ENCODE data around the gene C19orf85. TPM values are rescaled to one million over a fixed set of nuclear protein-coding genes. Genes with fewer than 3 reads are reported as not detected.

The C19orf85 gene
- total RNA-seq, 2 donors from 2014 or later: not detected

DNA sequence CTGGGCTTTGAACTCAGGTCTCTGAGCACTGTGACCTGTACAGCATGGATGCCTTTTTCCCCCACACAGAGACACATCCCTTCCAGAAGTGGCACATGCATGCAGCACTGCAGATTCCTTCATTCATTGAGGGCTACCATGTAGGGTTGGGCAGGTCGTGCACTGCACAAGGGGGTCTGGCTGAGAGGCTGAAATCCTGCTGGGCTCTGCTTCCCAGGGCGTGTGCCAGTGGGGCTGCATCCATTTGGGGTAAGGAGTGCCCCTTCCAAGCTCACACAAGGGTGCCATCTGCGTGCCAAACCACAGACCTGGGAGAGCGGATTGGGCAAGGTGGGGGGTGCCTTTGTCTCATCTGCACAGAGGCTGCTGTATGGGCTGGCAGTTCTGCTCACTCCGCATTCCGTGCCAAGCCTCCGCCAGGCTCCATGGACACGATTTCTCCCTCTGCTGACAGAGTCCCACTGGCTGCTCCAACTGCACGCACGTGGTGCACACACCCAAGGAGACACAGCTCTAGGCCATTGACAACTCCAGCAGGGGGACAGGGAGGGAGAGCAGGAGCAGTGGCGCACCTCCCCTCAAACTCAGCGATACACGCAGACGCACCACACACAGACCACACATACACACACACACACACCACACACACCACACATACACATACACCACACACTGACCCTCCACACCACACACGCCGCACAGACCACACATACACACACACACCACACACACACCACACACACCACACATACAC lies 17.0 kb downstream of the C19orf85 start:
- peak; percentile 28 for ATAC-seq
- DNase-seq: no peak
- intact Hi-C loops (cut with DNase I, micrococcal nuclease): no loop called here

DNA sequence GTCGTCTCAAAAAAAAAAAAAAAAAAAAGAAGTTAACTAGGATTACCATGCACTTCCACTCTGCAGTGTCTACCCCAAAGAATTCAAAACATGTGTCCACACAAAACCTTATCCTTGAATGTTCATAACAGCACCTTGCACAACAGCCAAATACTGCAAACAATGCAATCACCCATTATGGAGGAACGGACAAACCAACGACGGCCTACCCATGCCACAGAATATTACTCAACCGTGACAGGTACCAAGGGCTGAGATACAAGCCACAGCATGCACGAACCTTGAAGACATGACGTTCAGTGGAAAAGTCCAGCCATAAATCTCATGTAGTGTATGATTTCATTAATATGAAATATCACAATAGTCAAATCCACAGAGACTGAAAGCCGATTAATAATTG lies 18.5 kb downstream of the C19orf85 start:
- no peak for DNase-seq
- ATAC-seq: no peak
- intact Hi-C loops (cut with DNase I, micrococcal nuclease): no loop called here

DNA sequence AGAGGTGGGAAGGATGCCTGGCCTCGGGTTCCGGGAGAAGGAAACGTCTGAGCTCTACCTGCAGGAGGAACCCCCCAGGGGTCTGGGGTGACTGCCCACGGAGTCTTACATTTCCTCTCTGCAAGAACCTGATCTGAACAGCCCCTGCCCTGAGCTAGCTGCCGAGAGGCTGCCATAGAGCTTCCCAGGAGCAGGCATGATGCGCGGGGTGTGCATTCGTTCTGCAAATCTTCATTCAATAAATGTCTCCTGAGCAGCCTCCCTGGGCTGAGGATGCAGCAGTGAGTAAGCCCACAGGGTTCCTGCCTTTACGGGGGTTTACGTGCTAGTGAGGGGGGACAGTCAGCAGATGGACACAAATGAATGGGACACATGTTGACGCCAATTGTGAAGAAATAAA lies 19.9 kb downstream of the C19orf85 start:
- no peak for ATAC-seq
- intact Hi-C loops (cut with DNase I, micrococcal nuclease): no loop called here
- no peak for DNase-seq

DNA sequence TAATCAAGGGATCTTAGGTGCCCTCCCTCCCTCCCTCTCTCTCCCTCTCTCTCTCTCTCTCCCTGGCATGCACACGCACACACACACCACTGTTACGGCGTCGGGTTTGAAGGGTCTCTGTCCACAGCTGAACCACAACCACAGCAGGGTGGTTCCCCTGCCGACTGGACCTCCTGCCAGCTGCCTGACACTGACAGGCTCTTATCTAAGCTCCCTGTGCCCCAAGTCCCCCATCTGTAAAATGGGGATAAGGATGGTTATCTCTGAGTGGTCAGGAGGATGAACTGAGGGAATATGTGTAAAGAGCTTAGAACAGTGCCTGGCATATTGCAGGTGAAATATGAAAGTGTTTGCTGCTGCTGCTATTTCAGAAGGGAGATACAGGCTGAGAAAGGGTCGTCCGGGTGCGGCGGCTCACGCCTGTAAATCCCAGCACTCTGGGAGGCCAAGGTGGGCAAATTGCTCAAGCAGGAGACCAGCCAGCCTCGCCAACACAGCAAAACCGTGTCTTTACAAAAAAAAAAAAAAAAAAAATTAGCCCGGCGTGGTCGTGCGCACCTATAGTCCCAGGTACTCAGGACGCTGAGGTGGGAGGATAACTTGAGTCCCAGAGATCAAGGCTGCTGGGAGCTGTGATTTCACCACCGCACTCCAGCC lies 20.6 kb downstream of the C19orf85 start:
- ATAC-seq (no peak), DNase-seq (no peak)
- intact Hi-C loops (cut with DNase I, micrococcal nuclease): no loop called here

DNA sequence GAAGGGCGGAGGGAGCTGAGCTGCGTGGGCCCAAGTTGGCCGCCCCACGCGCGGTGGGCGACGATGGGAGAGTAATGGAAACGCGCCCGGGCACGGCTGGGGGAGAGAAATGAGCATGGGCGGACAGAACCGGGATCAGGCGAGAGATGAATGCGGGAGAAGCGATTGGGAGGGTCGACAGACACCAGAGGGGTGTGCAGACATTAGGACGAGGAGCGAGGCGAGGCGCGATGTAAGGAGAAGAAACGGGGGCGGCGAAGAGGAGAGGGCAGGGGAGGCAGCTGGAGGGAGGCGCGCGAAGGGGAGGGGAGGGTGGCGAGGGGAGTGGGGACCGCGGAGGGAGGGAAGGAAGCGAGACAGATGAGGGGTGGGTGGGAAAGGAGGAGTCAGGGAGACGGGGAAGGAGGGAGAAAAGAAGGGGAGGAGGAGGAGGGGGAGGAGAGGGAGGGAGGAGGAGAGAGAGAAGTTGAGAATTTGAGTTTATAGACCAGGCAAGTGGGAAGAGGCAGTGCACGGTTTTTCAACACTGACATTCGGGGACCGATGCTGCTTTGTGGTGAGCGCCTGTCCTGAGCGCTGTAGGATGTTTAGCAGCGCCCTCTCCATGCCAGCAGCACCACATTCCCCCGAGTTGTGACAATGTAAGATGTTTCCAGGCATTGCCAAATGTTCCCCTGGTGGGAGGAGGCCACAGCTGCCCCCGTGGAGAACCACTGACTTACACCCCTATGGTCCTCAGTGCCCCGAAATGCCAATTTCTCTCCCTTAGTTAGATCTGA lies 21.3 kb downstream of the C19orf85 start, which contains the start of gene SHISA7:
SHISA7 (minus strand) TSS at position 256 of the 779 bp plus-strand sequence. CDS start 437 bp downstream, outside the sequence.
- intact Hi-C loops (cut with DNase I, micrococcal nuclease): no loop called here
- DNase-seq (no peak), ATAC-seq (no peak)

DNA sequence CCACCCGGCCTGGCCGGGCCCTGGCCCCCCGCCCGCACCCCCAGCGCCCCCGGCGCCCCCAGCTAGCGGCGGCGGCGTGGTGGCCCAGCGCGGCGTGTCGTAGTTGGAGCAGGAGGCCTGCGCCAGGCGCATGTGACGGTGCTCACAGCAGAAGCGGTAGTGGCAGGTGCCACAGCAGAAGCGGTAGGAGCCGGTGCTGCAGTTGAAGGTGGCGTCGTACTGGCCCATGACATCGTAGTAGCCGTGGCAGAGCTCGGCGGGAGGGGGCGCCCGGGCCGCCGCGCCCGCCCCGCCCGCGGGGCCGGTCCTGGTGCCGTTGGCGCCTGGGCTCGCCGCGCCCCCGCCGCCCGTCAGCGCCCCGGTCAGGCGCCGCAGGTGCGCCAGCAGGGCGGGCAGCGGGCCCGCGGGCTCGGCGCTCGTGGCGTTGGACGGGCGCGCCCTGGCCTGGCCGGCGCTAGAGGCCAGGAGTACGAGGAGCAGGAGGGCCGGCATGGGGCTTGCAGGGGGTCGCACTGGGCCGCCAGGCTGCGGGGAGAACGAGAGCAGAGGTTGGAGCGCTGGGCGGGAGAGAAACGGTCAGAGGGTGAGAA lies 22.1 kb downstream of the C19orf85 start:
- DNase-seq (no peak), ATAC-seq (peak; percentile 33)
- intact Hi-C loops (cut with DNase I, micrococcal nuclease): no loop called here

DNA sequence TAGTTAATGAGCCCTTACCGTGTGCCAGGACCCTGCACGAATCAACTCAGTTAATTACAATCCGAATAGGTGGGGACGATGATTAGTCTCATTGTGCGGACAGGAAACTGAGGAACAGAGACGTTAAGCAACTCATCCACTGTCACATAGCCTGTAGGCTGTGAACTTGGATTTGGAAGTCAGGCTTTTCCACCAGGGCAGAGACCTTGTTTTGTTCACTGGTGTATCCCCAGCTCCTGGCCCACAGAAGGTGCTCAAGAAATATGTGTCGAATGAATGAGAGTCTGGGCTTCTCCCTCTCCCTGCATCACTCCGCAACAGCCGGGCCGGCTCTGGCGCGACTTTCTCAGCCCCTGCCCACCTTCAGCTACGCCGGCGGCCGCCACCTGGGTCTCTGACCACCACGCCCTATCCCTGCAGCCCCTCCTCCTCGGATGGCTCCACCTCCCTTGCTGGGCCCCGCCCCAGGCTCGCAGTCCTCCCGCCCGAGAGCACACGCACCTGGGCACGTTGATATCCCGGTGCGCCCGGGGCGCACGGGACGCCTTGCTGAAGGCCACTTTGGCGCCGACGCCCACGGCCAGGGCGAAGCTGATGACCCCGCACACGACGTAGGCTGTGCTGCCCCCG lies 22.7 kb downstream of the C19orf85 start:
- DNase-seq (peak in 1 of 2 donors; percentile 35), ATAC-seq (peak; percentile 59)
- intact Hi-C loops (cut with DNase I, micrococcal nuclease): no loop called here

DNA sequence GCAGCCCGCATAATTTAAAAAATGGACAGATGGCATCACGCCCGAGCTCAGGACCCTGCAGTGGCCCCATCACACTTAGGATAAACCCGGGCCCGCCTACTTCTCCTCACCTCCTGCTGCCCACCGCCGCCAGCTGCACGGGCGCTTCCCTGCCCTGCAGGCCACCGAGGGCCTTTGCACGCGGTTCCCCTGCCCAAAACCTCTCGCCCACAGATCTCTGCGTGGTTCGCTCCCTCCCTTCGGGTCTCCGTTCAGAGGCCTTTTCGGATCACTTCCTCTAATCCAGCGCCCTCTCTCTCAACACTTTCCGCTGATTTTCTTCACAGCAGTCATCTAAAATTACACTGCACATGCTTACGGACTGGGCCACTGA lies 23.2 kb downstream of the C19orf85 start:
- intact Hi-C loops (cut with DNase I, micrococcal nuclease): no loop called here
- ATAC-seq: no peak

DNA sequence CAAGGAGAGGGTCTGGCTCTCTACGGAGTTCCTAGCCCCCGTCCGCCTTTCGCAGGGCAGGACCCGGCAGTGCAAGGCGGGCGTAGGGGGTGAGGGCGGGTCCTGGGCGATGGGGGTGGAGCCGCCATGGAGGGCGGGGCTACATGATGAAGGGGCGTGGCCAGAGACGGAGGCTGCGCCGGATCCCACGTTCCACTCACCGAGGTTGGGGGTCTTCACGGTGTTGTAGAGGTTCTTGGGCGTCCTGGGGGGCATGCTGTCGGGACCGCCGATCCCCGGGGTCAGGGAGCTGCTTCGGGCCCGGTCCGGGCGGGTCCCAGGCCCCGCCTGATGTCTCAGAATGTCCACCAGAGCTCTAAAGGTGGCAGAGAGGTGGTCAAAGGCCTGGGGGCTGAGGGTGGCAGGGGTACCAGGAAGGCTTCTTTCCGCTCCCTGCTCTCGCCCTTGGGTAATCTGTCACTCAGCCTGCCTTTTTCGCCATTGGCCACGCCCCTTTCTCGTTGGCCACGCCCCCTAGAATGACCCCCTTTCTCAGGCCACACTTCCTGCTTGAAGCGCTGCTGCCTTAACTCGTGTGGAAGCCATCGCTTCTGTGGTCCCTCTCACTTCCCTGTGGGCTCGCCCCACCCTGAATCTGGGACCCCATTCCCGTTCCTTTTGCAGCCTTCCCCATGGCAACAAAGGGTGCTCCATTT lies 24.0 kb downstream of the C19orf85 start:
- DNase-seq (no peak), ATAC-seq (no peak)
- intact Hi-C loops (cut with DNase I, micrococcal nuclease): no loop called here

More for the DNA sequence above, 23.2 kb downstream of the C19orf85 start:
- no peak for DNase-seq

DNA sequence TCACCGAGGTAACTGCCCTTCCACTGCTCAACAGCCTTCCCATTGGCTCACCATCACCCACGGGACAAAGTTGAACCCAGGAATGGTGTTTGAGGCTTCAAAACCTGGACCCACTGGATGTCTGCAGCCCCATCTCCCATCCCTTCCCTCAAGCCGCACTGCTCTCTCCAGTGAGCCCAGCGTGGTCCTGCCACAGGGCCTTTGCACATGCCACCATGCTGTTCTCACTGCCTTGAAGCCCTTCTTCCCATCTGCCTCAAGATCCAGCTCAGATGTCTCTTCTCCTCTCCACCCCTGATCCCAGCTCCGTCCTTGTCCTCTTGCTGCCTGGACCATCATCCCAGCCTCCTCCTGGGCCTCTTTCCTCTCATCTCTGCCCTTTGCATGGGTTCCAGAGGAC lies 25.5 kb downstream of the C19orf85 start:
- intact Hi-C loops (cut with DNase I, micrococcal nuclease): no loop called here
- ATAC-seq: no peak
- DNase-seq: no peak

DNA sequence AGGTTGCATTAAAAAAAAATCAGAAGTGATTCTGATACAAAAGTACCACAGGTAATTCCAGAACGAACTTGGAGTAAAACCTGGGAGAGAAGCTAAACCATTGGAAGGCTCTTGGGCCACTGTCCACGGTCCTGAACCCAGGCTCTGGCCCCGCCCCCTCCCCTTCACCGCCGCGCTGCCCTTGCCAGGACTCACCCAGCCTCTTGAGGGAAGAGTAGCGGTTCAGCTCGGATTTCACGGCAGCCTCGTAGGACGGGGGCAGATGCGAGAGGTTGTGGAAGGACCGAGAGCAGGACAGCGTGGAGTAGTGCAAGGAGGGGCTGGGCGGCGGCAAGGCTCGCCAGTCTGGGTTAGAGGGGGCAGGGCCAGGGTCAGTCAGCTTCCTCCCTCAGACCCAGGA lies 27.1 kb downstream of the C19orf85 start:
- intact Hi-C loops (cut with DNase I, micrococcal nuclease): no loop called here
- peak; percentile 91 for ATAC-seq
- peak in 1 of 2 donors; percentile 63 for DNase-seq

DNA sequence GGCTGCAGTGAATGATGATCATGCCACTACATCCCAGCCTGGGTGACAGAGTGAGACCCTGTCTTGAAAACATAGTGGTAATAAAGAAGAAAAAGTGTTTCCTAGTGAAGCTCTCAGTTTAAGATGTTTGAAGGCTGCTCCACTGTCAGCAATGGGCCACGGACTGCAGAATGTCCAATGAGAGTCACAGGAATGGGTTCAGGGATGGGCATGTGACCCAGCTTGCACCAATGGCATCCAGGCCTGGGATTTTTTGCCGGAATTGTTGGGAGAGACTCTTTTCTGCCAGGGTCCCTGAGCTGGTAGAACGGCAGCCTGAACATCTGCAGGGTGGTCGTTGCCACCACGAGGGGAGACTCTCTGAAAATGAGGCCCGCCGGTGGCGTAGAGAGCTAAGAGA lies 27.7 kb downstream of the C19orf85 start:
- no peak for ATAC-seq
- intact Hi-C loops (cut with DNase I, micrococcal nuclease): no loop called here

DNA sequence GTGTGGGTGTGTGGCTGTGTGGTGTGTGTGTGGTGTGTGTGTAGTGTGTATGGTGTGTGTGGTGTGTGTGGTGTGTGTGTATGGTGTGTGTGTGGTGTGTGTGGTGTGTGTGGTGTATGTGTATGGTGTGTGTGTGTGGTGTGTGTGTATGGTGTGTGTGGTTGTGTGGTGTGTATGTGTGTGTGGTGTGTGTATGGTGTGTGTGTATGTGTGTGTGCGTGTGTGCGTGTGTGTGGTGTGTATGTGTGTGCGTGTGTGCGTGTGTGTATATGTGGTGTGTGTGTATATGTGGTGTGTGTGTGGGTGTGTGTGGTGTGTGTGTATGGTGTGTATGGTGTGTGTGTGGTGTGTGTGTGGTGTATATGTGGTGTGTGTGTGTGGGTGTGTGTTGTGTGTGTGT lies 29.5 kb downstream of the C19orf85 start:
- DNase-seq (no peak), ATAC-seq (no peak)
- intact Hi-C loops (cut with DNase I, micrococcal nuclease): no loop called here

More for the DNA sequence above, 27.7 kb downstream of the C19orf85 start:
- no peak for DNase-seq

DNA sequence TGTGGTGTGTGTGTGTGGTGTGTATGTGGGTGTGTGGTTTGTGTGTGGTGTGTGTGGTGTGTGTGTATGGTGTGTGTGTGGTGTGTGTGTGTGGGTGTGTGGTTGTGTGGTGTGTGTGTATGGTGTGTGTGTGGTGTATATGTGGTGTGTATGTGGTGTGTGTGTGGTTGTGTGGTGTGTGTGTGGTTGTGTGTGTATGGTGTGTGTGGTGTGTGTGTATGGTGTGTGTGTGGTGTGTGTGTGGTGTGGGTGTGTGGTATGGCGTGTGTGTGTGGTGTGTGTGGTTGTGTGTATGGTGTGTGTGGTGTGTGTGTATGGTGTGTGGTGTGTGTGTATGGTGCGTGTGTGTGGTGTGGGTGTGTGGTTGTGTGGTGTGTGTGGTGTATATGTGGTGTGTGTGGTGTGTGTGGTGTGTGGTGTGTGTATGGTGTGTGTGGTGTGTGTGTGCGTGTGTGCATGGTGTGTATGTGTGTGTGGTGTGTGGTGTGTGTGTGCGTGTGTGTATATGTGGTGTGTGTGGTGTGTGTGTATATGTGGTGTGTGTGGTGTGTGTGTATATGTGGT lies 30.1 kb downstream of the C19orf85 start:
- intact Hi-C loops (cut with DNase I, micrococcal nuclease): no loop called here
- no peak for ATAC-seq
- DNase-seq: no peak

DNA sequence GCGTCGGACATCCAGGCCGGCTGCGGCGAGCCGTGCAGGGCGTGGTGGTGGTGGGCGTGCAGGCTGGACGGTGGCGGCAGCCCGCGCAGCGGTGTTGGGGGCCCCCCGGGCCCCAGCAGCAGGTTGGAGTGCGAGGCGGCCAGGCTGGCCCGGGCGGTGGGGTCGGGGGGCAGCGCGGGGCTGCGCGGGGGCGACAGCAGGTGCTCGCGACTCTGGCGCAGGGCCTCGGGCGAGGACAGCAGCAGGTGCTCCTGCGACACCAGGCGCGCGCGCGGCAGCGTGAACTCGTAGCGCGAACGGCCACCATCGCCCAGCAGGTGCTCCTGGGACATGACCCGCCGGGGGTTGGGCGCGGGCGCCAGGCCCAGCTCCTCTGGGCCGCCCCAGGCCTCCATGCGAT lies 31.3 kb downstream of the C19orf85 start:
- intact Hi-C loops (cut with DNase I, micrococcal nuclease): no loop called here
- ATAC-seq: no peak
- DNase-seq: no peak

DNA sequence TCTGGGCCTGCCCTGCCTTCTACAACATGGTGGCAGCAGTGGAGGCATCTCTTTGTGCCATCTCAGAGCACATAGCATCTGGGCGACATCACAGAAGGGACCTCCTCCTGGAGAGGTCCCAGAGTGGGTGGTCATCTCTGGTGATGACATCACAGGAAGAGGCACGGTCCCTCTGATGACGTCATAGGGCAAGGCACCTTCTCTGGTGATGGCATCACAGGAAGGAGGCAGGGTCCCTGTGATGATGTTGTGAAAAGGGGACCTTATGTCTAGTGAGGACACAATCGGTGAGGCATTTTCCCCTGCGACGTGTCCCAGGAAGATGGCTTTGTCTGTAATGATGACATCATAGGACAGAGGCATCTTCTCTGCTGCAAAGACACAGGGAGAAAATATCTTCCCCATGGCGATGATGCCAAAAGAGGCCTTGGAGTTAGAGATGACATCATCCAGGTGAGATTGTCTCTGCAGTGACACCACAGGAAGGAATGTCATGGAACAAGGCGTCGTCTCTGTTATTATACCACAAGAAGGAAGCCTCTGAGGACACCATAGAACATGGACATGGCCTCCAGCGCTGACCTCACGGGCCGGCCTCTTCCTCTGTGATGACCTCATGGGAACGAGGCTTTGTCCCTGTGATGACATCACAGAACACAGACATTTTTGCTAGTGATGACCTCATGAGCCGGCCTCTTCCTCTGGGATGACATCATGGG lies 32.2 kb downstream of the C19orf85 start:
- no peak for ATAC-seq
- intact Hi-C loops (cut with DNase I, micrococcal nuclease): no loop called here
- DNase-seq: no peak

DNA sequence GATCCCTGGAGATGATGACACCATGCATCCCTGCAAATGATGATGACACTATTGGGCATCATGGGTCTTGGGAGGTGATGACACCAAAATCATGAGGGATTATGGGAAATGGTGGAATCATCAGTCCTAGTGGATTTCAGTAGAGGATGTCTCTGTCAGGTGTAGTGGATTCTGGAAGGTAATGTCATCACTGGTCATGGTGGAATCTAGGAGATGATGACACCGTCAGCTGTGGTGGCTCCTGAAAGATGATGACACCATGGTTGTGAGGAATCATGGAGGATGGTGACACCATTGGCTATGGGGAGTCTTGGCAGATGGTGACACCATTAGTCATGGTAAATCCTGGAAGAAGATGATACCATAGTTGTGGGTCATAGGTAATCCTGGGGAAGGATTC lies 33.4 kb downstream of the C19orf85 start:
- ATAC-seq (no peak), DNase-seq (no peak)
- intact Hi-C loops (cut with DNase I, micrococcal nuclease): no loop called here

DNA sequence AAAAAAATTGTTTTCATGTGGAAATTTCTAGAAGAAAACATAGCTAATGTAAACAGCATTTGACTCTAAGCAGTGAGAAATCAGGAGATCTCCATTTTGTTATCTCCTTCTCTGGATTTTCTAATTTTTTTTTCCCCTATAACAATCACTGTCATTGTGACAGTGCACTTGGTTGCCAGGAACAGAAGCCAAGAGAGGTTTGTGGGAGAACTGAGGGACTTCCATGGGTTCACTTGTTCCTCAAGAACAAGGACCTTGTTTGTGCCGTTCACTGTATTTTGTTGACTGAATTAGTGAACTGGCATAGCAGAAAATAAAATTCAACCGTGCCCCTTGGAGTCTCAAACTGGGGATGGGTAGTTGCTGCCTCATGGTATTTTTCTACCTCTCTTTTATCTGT lies 38.5 kb downstream of the C19orf85 start:
- DNase-seq: no peak
- ATAC-seq: no peak
- intact Hi-C loops (cut with DNase I, micrococcal nuclease): no loop called here
